K562 (cell line): ENCODE measurements around the gene FAM83E. TPM values are rescaled to one million over a fixed set of nuclear protein-coding genes. Genes with fewer than 3 reads are reported as not detected.
A peak's percentile ranks its signal among the peaks of the same experiment; 100 is the strongest.

Source experiments
- BRF1 ChIP-seq: IDR thresholded peaks from 3 replicates; pipeline ENCODE4 v1.6.1; 2011; ENCODE audit warnings: borderline replicate concordance, mild to moderate bottlenecking; ENCODE audit not compliant: insufficient read length; ENCODE audit errors: extremely low read depth
- FOXA3 ChIP-seq, 2 experiments: fragments of 450-650 bp in 1 of 2; sonication (generic) in 1 of 2; formaldehyde crosslinking; IDR thresholded peaks in 1 of 2; conservative IDR thresholded peaks in 1 of 2; 2 replicates each; pipeline versions ENCODE4 v1.4.0 to v1.8.0; 2020 to 2022; ENCODE audit warnings: mild to moderate bottlenecking in 2 of 2, missing genetic modification reagents in 1 of 2
- GABPA ChIP-seq: fragments of 200-800 bp; sonication (Bioruptor generic); conservative IDR thresholded peaks from 2 replicates; pipeline ENCODE4 v1.6.1; 2016; ENCODE audit warnings: low read depth, missing genetic modification characterization, missing compliant biosample characterization
- GABPB1 ChIP-seq: sonication (generic); formaldehyde crosslinking; IDR thresholded peaks from 2 replicates; pipeline ENCODE4 v1.8.0; 2022; ENCODE audit warnings: mild to moderate bottlenecking, missing genetic modification reagents
- HNRNPK ChIP-seq: fragments of 200-400 bp; formaldehyde crosslinking; IDR thresholded peaks from one replicate; pipeline ENCODE4 v1.6.1; 2018; ENCODE audit warnings: mild to moderate bottlenecking, low read depth, low read length; ENCODE audit not compliant: poor library complexity, severe bottlenecking
- NCOA1 ChIP-seq: fragments of 450-650 bp; IDR thresholded peaks from 2 replicates; pipeline ENCODE4 v1.6.1; 2016; ENCODE audit warnings: low read depth
- NFE2 ChIP-seq: IDR thresholded peaks from 2 replicates; pipeline ENCODE4 v1.6.1; 2014; ENCODE audit warnings: antibody characterized with exemption, low read depth
- RBM39 ChIP-seq: fragments of 200-400 bp; formaldehyde crosslinking; optimal IDR thresholded peaks from 2 replicates; pipeline ENCODE3; 2018; ENCODE audit warnings: low read depth, low read length
- SRSF7 ChIP-seq: fragments of 200-400 bp; formaldehyde crosslinking; optimal IDR thresholded peaks from 2 replicates; pipeline ENCODE3; 2017; ENCODE audit warnings: mild to moderate bottlenecking, low read depth, low read length
- TAF15 ChIP-seq: fragments of 200-400 bp; formaldehyde crosslinking; IDR thresholded peaks from 2 replicates; pipeline ENCODE4 v1.6.1; 2017; ENCODE audit warnings: mild to moderate bottlenecking, low read depth, low read length, moderate library complexity
- ZBTB34 ChIP-seq: fragments of 250-450 bp; sonication (Bioruptor Pico); IDR thresholded peaks from 2 replicates; pipeline ENCODE4 v1.8.0; 2021; ENCODE audit warnings: mild to moderate bottlenecking, moderate library complexity
- ZFX ChIP-seq: sonication (generic); formaldehyde crosslinking; IDR thresholded peaks from 2 replicates; pipeline ENCODE4 v1.8.0; 2022; ENCODE audit warnings: mild to moderate bottlenecking, missing genetic modification reagents, moderate library complexity
- ZKSCAN8 ChIP-seq: fragments of 200-800 bp; sonication (Bioruptor generic); IDR thresholded peaks from 2 replicates; pipeline ENCODE4 v1.6.1; 2016; ENCODE audit warnings: missing genetic modification characterization, missing compliant biosample characterization
- ZNF143 ChIP-seq: sonication (generic); formaldehyde crosslinking; IDR thresholded peaks from 2 replicates; pipeline ENCODE4 v1.9.0; 2022; ENCODE audit warnings: mild to moderate bottlenecking, missing genetic modification reagents
- ZNF347 ChIP-seq: fragments of 450-650 bp; formaldehyde crosslinking; IDR thresholded peaks from 2 replicates; pipeline ENCODE4 v1.4.0; 2020; ENCODE audit warnings: low read depth, mild to moderate bottlenecking, moderate library complexity
- polyA plus RNA-seq, 8 experiments: library from polyadenylated mRNA; depleted of rRNA in 4 of 8; stranded (reverse) in 5 of 8; unstranded in 3 of 8; fragments of >200 nt; fragmentation: Nextera tagmentation in 2 of 8; fragmentation: Illumina TruSeq in 1 of 8; extraction: Ambion mirVana in 2 of 8; extraction: Trizol in 1 of 8; gene quantifications; 2 replicates each; pipeline versions ENCODE4 v1.2.1 to v1.2.3, GENCODE V29; 2011 to 2014; ENCODE audit warnings: inconsistent platforms in 1 of 8, missing spikeins in 1 of 8
- total RNA-seq, 7 experiments: library from RNA; depleted of rRNA in 6 of 7; stranded (reverse); fragments of >200 nt in 6 of 7; fragmentation: Illumina TruSeq in 2 of 7; extraction: Trizol in 2 of 7; gene quantifications; 2 replicates each; pipeline versions ENCODE4 v1.2.1 to v1.2.3, GENCODE V29; 2011 to 2021; ENCODE audit warnings: low replicate concordance in 1 of 7
- TF ChIP-seq, protein P1 (sequence below): fragments of 450-650 bp; IDR thresholded peaks from 2 replicates; pipeline ENCODE4 v1.6.1; 2017; ENCODE audit warnings: antibody characterized with exemption, mild to moderate bottlenecking
- TF ChIP-seq, protein P2 (sequence below): fragments of 200-800 bp; sonication (Bioruptor generic); IDR thresholded peaks from 2 replicates; pipeline ENCODE4 v1.6.1; 2017; ENCODE audit warnings: missing genetic modification characterization, missing compliant biosample characterization
- TF ChIP-seq, protein P3 (sequence below): sonication (generic); formaldehyde crosslinking; IDR thresholded peaks from 2 replicates; pipeline ENCODE4 v1.9.0; 2022; ENCODE audit warnings: mild to moderate bottlenecking, missing genetic modification reagents

Gene FAM83E
- total and polyA plus RNA-seq, 9 of the 15 experiments (the other 6 are each of a cell fraction or from before 2014, with no cell fraction given): 0.15 to 0.87 (median 0.29) TPM; not detected in 4

DNA sequence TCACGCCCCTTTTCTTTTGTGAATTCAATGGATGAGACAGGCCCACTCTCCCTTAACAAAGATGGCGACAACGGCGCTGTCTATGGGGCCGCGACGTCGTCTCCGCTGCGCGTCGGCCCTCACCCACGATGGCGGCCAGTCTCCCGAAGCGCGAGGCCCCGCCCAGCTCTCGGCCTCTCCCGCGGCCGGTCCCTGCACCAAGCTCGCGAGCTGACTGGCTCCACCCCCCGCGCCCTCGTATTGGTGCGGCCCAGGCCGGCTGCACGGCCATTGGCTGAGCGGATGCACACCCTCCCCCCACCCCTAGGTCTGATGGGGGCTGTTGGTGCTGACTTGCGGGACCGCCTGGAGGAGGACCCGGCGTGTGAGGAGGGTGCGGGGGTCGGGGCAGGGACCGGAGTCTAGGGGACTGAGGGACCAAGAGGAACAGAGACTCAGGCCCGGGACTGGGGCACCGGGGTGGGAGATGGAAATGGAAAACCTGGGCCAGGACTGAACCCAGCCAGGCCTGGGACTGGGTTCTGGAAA lies 9.3 kb upstream of the FAM83E start (continued):
- TF ChIP-seq BRF1 (no peak), ZNF347 (CRISPR knock-in tag) (no peak), NCOA1 (no peak), FOXA3 (CRISPR knock-in tag; conservative IDR thresholded peaks at IDR 0.05 in 1 of 2, IDR thresholded peaks at IDR 0.05 in 1 of 2) (no peak), GABPB1 (CRISPR knock-in tag) (peak; percentile 64), SRSF7 (no peak), NFE2 (no peak), ZBTB34 (CRISPR knock-in tag) (no peak), TAF15 (no peak), ZFX (CRISPR knock-in tag) (peak; percentile 94), ZNF143 (CRISPR knock-in tag) (no peak), RBM39 (no peak), HNRNPK (no peak), GABPA (tag) (no peak), ZKSCAN8 (CRISPR knock-in tag) (no peak)
- TF ChIP-seq, protein P1, sequence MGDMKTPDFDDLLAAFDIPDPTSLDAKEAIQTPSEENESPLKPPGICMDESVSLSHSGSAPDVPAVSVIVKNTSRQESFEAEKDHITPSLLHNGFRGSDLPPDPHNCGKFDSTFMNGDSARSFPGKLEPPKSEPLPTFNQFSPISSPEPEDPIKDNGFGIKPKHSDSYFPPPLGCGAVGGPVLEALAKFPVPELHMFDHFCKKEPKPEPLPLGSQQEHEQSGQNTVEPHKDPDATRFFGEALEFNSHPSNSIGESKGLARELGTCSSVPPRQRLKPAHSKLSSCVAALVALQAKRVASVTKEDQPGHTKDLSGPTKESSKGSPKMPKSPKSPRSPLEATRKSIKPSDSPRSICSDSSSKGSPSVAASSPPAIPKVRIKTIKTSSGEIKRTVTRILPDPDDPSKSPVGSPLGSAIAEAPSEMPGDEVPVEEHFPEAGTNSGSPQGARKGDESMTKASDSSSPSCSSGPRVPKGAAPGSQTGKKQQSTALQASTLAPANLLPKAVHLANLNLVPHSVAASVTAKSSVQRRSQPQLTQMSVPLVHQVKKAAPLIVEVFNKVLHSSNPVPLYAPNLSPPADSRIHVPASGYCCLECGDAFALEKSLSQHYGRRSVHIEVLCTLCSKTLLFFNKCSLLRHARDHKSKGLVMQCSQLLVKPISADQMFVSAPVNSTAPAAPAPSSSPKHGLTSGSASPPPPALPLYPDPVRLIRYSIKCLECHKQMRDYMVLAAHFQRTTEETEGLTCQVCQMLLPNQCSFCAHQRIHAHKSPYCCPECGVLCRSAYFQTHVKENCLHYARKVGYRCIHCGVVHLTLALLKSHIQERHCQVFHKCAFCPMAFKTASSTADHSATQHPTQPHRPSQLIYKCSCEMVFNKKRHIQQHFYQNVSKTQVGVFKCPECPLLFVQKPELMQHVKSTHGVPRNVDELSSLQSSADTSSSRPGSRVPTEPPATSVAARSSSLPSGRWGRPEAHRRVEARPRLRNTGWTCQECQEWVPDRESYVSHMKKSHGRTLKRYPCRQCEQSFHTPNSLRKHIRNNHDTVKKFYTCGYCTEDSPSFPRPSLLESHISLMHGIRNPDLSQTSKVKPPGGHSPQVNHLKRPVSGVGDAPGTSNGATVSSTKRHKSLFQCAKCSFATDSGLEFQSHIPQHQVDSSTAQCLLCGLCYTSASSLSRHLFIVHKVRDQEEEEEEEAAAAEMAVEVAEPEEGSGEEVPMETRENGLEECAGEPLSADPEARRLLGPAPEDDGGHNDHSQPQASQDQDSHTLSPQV: no peak
- TF ChIP-seq, protein P2, sequence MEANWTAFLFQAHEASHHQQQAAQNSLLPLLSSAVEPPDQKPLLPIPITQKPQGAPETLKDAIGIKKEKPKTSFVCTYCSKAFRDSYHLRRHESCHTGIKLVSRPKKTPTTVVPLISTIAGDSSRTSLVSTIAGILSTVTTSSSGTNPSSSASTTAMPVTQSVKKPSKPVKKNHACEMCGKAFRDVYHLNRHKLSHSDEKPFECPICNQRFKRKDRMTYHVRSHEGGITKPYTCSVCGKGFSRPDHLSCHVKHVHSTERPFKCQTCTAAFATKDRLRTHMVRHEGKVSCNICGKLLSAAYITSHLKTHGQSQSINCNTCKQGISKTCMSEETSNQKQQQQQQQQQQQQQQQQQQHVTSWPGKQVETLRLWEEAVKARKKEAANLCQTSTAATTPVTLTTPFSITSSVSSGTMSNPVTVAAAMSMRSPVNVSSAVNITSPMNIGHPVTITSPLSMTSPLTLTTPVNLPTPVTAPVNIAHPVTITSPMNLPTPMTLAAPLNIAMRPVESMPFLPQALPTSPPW: peak; percentile 88
- TF ChIP-seq, protein P3, sequence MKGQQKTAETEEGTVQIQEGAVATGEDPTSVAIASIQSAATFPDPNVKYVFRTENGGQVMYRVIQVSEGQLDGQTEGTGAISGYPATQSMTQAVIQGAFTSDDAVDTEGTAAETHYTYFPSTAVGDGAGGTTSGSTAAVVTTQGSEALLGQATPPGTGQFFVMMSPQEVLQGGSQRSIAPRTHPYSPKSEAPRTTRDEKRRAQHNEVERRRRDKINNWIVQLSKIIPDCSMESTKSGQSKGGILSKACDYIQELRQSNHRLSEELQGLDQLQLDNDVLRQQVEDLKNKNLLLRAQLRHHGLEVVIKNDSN (CRISPR knock-in tag): no peak
